ENCODE results near the gene IL17RE.

The IL17RE gene

GRCh38 chr3:9903238-9903624, 583 bp downstream of the IL17RE start:
- DNase-seq (ENCODE audit: low read depth in 2 of 2) = no peak

DNA sequence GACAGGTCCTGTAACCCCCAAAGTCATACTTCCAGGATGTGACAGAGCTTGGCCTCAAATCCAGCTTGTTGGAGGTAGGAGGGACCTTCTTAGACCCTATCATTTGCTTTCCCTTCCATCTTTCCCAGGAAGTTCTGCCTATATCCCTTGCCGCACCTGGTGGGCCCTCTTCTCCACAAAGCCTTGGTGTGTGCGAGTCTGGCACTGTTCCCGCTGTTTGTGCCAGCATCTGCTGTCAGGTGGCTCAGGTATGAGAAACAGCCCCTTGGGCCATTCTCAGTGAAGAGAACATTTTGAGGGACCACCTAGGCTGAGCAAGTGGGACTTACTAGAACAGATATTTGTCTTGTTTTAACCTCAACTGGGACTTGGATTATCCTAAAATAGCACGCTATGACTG, 1.3 kb downstream of the IL17RE start:
- DNase-seq (ENCODE audit: low read depth in 2 of 2) = no peak

- DNase-seq (ENCODE audit: low read depth in 2 of 2) = no peak
Observed at GRCh38 chr3:9906480-9906879, 3.8 kb downstream of the IL17RE start.

GRCh38 chr3:9908286-9908685, 5.6 kb downstream of the IL17RE start:
- DNase-seq (ENCODE audit: low read depth in 2 of 2) = no peak

DNA sequence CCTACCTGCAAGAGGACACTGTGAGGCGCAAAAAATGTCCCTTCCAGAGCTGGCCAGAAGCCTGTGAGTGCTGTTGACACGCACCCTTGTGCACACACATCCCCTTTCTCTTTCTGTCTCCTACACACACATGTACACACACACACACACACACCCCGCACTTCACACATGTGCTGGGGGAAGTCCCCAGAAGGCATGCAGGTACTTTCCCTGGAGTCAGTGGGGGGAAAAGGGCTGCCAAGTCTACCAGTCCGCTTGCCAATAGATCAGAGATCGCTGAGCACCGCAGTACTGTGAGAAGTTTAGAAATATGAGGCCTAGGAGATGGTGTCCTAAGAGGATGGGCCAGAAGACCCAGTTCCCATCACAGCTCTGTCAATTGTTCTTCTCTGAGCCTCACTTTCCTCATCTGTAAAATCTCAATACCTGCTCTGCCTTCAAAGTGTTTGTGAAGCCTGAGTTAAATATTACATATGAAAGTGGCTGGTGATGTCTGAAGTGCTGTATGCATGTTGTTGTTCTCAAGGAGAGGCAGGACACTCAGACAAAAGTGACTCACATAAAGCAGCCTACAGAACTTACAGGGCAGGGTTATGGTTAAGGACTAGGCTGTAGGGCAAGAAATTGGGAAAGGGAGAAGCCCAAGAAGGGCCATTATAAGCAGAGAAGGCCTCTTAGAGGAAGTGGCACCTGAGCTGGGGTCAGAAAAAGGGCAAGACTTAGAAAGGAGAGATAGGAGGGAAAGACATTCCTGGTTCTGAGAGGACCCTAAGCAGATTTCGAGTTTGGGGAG, 6.8 kb downstream of the IL17RE start:
- DNase-seq (ENCODE audit: low read depth in 2 of 2) = no peak

- no peak for DNase-seq (ENCODE audit: low read depth in 2 of 2)
Observed at GRCh38 chr3:9911863-9912262, 9.2 kb downstream of the IL17RE start.

DNA sequence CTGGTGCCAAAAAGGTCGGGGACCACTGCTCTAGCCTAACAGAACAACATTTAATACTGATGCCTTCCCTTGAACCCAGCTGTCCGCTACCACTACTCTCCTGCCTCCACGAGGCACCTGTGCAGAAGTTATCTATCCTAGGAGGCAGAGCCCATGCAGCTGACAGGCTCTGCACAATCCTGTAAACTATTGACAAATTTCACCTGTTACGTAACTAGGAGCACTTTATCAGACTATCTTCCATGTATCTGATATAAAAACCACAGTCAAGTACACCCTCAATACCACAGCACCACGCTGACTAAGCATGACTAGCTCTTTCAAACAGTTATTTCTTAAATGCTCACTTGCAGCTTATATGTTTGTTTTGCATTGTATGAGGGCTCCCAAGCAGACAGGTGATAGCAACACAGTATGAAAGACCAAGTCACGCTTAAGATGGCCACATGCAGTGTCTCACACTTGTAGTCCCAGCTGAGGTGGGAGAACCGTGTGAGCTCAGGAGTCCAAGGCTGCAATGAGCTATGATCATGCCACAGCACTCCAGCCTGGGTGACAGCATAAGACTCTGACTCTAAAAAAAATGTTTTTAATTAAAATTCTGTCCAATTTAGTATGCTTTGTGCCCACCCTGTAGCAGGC, 9.8 kb downstream of the IL17RE start:
- no peak for DNase-seq (ENCODE audit: low read depth in 2 of 2)

- no peak for DNase-seq (ENCODE audit: low read depth in 2 of 2)
Observed at GRCh38 chr3:9913601-9914000, 11.0 kb downstream of the IL17RE start.

GRCh38 chr3:9914011-9914410, 11.4 kb downstream of the IL17RE start:
- DNase-seq (ENCODE audit: low read depth in 2 of 2) = no peak

- no peak for DNase-seq (ENCODE audit: low read depth in 2 of 2)
Observed at GRCh38 chr3:9914559-9915253, 12.1 kb downstream of the IL17RE start.

DNA sequence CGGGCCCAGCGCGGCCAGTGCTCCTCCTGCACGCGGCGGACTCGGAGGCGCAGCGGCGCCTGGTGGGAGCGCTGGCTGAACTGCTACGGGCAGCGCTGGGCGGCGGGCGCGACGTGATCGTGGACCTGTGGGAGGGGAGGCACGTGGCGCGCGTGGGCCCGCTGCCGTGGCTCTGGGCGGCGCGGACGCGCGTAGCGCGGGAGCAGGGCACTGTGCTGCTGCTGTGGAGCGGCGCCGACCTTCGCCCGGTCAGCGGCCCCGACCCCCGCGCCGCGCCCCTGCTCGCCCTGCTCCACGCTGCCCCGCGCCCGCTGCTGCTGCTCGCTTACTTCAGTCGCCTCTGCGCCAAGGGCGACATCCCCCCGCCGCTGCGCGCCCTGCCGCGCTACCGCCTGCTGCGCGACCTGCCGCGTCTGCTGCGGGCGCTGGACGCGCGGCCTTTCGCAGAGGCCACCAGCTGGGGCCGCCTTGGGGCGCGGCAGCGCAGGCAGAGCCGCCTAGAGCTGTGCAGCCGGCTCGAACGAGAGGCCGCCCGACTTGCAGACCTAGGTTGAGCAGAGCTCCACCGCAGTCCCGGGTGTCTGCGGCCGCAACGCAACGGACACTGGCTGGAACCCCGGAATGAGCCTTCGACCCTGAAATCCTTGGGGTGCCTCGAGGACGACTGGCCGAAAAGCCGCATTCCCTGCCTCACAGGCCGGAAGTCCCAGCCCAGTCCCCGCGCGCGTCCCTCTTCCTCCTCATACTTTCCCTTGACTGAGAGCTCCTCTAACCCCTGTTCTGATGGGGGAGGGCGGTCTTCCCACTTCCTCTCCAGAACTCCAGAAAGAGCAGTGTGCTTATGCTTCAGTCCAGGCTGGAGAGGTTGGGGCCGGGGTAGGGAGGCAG, 12.8 kb downstream of the IL17RE start:
- no peak for DNase-seq (ENCODE audit: low read depth in 2 of 2)

DNA sequence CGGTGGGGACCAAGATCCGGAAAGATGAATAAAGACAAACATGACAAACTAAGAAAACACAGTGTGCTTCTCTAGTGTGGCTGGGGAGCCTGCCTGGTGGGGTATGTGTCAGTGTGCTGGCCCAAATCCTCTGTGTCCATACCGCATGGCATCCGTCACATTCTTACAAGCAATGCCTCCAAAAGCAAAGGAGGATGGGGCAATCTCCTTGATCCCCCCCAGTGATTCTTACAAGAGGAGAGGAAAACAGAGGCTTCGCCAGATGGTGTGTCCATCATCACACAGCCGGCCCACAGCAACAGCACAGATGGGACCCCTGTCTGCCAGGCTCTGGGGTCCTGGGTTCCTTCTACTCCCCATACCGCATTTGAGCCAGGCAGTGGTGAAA, 13.7 kb downstream of the IL17RE start:
- no peak for DNase-seq (ENCODE audit: low read depth in 2 of 2)

GRCh38 chr3:9916734-9917680, 14.4 kb downstream of the IL17RE start, which contains the start of gene IL17RC:
IL17RC (plus strand) TSS chr3:9917098; CDS start chr3:9917316, 218 bp downstream.
- DNase-seq (ENCODE audit: low read depth in 2 of 2) = no peak

- no peak for DNase-seq (ENCODE audit: low read depth in 2 of 2)
Observed at GRCh38 chr3:9917820-9918219, 15.2 kb downstream of the IL17RE start.

DNA sequence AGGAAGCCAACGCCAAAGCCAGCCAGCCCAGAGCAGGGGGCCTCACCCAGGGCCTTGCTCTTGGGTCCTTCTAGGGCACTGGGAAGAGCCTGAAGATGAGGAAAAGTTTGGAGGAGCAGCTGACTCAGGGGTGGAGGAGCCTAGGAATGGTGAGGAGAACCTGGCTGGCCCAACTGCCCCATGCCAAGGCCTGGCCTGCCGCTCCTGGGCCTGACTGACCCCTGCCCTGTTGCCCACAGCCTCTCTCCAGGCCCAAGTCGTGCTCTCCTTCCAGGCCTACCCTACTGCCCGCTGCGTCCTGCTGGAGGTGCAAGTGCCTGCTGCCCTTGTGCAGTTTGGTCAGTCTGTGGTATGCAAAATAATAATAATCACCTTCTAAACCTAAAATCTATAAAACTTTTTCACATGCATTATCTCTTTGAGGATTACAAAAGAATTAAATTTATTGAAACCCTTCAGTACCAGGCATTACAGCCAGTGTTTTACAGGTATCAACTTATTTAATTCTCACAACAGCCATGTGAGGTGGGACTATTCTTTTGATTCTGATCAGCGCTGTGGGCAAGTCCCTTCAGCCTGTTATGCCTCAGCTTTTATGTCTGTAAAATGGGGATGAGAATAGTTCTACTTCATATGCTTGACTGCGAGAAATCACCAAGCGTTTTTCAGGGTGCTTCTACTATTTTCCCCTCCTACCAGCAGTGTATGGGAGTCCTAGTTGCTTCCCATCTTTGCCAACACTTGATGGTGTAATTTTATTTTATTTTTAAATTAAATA, 15.8 kb downstream of the IL17RE start:
- DNase-seq (ENCODE audit: low read depth in 2 of 2) = no peak

GRCh38 chr3:9928158-9928557, 25.5 kb downstream of the IL17RE start:
- no peak for DNase-seq (ENCODE audit: low read depth in 2 of 2)

DNA sequence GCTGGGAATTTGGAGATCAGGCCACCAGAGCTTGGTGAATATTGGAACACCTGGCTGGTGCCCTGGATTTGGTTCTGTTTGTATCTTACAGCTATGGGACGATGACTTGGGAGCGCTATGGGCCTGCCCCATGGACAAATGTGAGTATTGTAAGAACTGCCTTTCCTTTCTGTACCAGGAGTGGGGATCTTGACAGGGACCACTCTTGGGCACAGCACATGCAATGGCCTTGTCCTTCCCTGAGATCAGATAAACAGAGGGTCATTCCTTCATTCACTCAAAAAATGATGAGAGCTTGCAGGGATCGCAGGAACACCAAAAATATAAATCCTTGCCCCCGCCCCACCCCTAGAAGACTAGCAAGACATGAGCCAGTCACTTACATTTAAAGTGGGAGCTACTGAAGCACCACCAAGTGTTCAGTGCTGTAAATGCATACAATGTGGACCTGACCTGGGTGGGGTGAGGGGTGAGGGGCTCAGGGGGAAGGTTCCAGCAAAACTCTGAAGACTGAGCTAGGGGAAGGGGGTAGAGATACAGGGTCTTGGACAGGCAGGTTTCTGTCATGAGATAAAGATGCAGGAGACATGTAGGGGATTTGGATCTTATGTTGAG, 28.3 kb downstream of the IL17RE start:
- no peak for DNase-seq (ENCODE audit: low read depth in 2 of 2)

DNA sequence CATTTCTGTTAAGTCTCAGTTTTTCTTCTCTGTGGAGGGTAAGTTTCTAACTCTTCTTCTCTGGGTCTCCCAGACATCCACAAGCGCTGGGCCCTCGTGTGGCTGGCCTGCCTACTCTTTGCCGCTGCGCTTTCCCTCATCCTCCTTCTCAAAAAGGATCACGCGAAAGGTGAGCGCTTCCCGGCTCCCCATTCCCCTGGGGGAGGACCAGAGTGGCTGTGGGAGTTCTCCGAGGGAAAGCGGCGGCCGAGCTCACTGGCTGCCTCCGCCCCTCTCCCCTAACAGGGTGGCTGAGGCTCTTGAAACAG, 29.8 kb downstream of the IL17RE start:
- DNase-seq (ENCODE audit: low read depth in 2 of 2) = no peak

GRCh38 chr3:9932843-9933560, 30.4 kb downstream of the IL17RE start:
- peak; percentile 63 to 80 for DNase-seq (ENCODE audit: low read depth in 2 of 2)
